LNCaP clone FGC (cell line): ENCODE data around the gene KLHL13.
"Not testable (repeated sequence)": the region's sequence is repeated elsewhere in the genome, so short reads cannot be mapped to it uniquely, and the experiment has no call there.

Experiments
- DNase-seq: peaks from one replicate; pipeline ENCODE4 v3.0.0-alpha.2; 2011; ENCODE audit warnings: low read depth
- H3K4me3 ChIP-seq: 2 replicates; pipeline ENCODE4 v1.5.1; 2011; ENCODE audit warnings: mild to moderate bottlenecking, low read depth, low read length, control low read depth
- TF ChIP-seq, protein P1 (sequence below): IDR thresholded peaks from 2 replicates; pipeline ENCODE4 v1.5.1; 2012; ENCODE audit warnings: mild to moderate bottlenecking; ENCODE audit not compliant: control insufficient read depth, insufficient read depth; ENCODE audit errors: extremely low read depth

Gene KLHL13

DNA sequence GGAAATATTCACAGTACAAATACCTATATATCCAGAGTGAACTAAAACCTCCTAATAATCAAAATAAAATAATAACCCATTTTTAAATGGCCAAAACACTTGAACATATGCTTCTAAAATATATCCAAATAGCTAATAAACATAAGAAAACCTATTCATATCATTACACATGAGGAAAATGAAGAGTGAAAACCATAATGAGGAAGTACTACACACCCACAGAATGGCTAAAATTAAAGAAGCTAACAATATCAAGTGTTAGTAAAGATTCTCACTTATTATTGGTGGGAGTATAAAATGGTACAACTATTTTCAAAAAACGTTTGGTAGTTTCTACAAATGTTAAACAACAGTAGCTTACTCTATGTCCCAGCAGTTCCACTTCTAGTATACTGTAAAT lies 92.1 kb downstream of the KLHL13 start:
- no peak for DNase-seq
- no peak overlapping the region for H3K4me3 ChIP-seq
- TF ChIP-seq, protein P1, sequence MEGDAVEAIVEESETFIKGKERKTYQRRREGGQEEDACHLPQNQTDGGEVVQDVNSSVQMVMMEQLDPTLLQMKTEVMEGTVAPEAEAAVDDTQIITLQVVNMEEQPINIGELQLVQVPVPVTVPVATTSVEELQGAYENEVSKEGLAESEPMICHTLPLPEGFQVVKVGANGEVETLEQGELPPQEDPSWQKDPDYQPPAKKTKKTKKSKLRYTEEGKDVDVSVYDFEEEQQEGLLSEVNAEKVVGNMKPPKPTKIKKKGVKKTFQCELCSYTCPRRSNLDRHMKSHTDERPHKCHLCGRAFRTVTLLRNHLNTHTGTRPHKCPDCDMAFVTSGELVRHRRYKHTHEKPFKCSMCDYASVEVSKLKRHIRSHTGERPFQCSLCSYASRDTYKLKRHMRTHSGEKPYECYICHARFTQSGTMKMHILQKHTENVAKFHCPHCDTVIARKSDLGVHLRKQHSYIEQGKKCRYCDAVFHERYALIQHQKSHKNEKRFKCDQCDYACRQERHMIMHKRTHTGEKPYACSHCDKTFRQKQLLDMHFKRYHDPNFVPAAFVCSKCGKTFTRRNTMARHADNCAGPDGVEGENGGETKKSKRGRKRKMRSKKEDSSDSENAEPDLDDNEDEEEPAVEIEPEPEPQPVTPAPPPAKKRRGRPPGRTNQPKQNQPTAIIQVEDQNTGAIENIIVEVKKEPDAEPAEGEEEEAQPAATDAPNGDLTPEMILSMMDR: no peak

GRCh38 chrX:118022753-118023152 lies 93.9 kb downstream of the KLHL13 start:
- TF ChIP-seq, protein P1: no peak
- no peak overlapping the region for H3K4me3 ChIP-seq
- peak; percentile 88 for DNase-seq

GRCh38 chrX:118016422-118016821 lies 100.2 kb downstream of the KLHL13 start:
- no peak for DNase-seq
- TF ChIP-seq, protein P1: no peak
- H3K4me3 ChIP-seq: no peak overlapping the region

- H3K4me3 ChIP-seq, DNase-seq: not testable (repeated sequence)
Observed at GRCh38 chrX:118002417-118002816, 114.2 kb downstream of the KLHL13 start.

DNA sequence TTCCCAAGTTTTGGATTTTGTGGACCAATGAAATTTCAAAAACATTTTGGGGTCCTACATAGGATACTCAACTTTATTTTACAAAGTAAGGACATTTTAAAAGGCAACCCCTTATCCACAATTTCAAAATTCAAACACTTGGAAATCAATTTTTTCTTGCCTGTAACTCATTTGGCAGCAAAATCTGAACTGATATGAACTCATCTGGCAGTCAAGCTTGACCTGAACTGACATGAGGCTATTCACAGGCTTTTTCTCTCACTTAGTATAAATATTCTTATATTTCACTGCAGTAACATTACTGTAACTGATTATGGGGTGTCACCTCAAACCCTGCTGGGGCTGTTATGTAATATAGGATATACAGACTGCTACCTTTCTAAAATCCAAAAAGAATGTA lies 116.1 kb downstream of the KLHL13 start:
- TF ChIP-seq, protein P1: no peak

DNA sequence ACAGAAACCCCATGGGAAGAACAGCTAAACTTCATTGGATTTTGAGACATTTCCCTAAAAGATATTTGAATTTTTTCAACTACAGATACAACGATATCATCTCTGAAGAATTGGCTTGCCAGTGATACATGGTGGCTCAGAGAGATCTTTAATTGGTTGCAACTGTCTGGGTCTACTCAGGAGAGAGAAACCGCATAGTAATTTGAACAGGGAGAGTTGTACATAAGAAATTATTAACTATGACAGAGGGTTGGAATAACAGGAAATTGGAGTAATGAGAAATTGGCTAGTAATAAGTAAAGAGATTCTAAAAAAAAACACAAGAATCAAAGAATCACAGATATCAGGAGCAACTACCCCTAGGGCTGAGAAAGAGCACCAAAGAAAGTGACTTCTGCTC lies 118.4 kb downstream of the KLHL13 start:
- H3K4me3 ChIP-seq: no peak overlapping the region

More for the DNA sequence above, 116.1 kb downstream of the KLHL13 start:
- no peak overlapping the region for H3K4me3 ChIP-seq
- DNase-seq: no peak

GRCh38 chrX:117996918-117997480 lies 119.6 kb downstream of the KLHL13 start:
- no peak for DNase-seq
- TF ChIP-seq, protein P1: peak; percentile 79
- H3K4me3 ChIP-seq: no peak overlapping the region

More for the DNA sequence above, 118.4 kb downstream of the KLHL13 start:
- TF ChIP-seq, protein P1: no peak
- no peak for DNase-seq
